ENCODE measurements around the gene PSAP. TPM values are rescaled to one million over a fixed set of nuclear protein-coding genes. Genes with fewer than 3 reads are reported as not detected.
A peak's percentile ranks its signal among the peaks of the same experiment; 100 is the strongest.

The PSAP gene
- total RNA-seq, 1 experiment from 2014 or later: 429 TPM

- no peaks in the 10 kb centered on the region for H3K4me1 ChIP-seq (ENCODE audit: insufficient read depth, low read length, poor library complexity, severe bottlenecking)
- H3K27me3 ChIP-seq (replicated peaks; ENCODE audit: insufficient read depth, low read depth, low read length, poor library complexity): no peaks in the 10 kb centered on the region
- no peak for DNase-seq (ENCODE audit: low spot score)
- BruUV-seq (replicated peaks): no TSS peak
- H3K4me3 ChIP-seq (ENCODE audit: low read depth, low read length, poor library complexity, severe bottlenecking): peak overlapping the region; percentile 40
- intact Hi-C loops (cut with micrococcal nuclease; ENCODE audit: unreplicated experiment): no loop called here
- TF ChIP-seq CTCF (conservative IDR thresholded peaks at IDR 0.05; ENCODE audit: low read depth, low read length) (no peak), EZH2 (IDR thresholded peaks at IDR 0.05; ENCODE audit: borderline replicate concordance, low read depth, low read length, poor library complexity, severe bottlenecking) (no peak)
- H3K36me3 ChIP-seq (ENCODE audit: insufficient read depth, low read length, poor library complexity, severe bottlenecking): no peaks in the 10 kb centered on the region
- CTCF ChIA-PET: interaction anchor here (0.7 to 1.1 kb wide), 2 partner anchors 278 to 454 kb away, joined by 3 to 4 read pairs; partner anchors contain the start of gene SLC29A3
- POLR2A ChIA-PET (ENCODE audit: low non-redundant PET): no interaction called here
- H3K9me3 ChIP-seq (ENCODE audit: low read depth, low read length, poor library complexity, severe bottlenecking): no peaks in the 10 kb centered on the region
- no peak overlapping the region for H3K27ac ChIP-seq (ENCODE audit: low read depth, low read length, poor library complexity, severe bottlenecking)
These were observed 78.2 kb downstream of the PSAP start for GRCh38 chr10:71772832-71773220.

GRCh38 chr10:71771821-71772617 is 79.0 kb downstream of the PSAP start:
- ChIA-PET CTCF (interaction anchor here (0.8 kb wide), 1 partner anchor 125 kb away, joined by 3 read pairs; no protein-coding TSS in a partner anchor), POLR2A (ENCODE audit: low non-redundant PET) (no interaction called here)
- no peaks in the 10 kb centered on the region for H3K27me3 ChIP-seq (replicated peaks; ENCODE audit: insufficient read depth, low read depth, low read length, poor library complexity)
- no peaks in the 10 kb centered on the region for H3K36me3 ChIP-seq (ENCODE audit: insufficient read depth, low read length, poor library complexity, severe bottlenecking)
- intact Hi-C loops (cut with micrococcal nuclease; ENCODE audit: unreplicated experiment): no loop called here
- H3K9me3 ChIP-seq (ENCODE audit: low read depth, low read length, poor library complexity, severe bottlenecking): no peaks in the 10 kb centered on the region
- H3K4me1 ChIP-seq (ENCODE audit: insufficient read depth, low read length, poor library complexity, severe bottlenecking): no peaks in the 10 kb centered on the region
- BruUV-seq (replicated peaks): no TSS peak
- no peak overlapping the region for H3K4me3 ChIP-seq (ENCODE audit: low read depth, low read length, poor library complexity, severe bottlenecking)
- no peak for TF ChIP-seq EZH2 (IDR thresholded peaks at IDR 0.05; ENCODE audit: borderline replicate concordance, low read depth, low read length, poor library complexity, severe bottlenecking)
- TF ChIP-seq CTCF (conservative IDR thresholded peaks at IDR 0.05; ENCODE audit: low read depth, low read length): no peak
- DNase-seq (ENCODE audit: low spot score): peak; percentile 41
- no peak overlapping the region for H3K27ac ChIP-seq (ENCODE audit: low read depth, low read length, poor library complexity, severe bottlenecking)

- TF ChIP-seq CTCF (conservative IDR thresholded peaks at IDR 0.05; ENCODE audit: low read depth, low read length): no peak
- no peak for TF ChIP-seq EZH2 (IDR thresholded peaks at IDR 0.05; ENCODE audit: borderline replicate concordance, low read depth, low read length, poor library complexity, severe bottlenecking)
- CTCF ChIA-PET: interaction anchor here (0.8 kb wide), 1 partner anchor 125 kb away, joined by 3 read pairs; no protein-coding TSS in a partner anchor
- Histone ChIP-seq H3K4me3 (ENCODE audit: low read depth, low read length, poor library complexity, severe bottlenecking) (no peak overlapping the region), H3K27me3 (replicated peaks; ENCODE audit: insufficient read depth, low read depth, low read length, poor library complexity) (no peaks in the 10 kb centered on the region), H3K36me3 (ENCODE audit: insufficient read depth, low read length, poor library complexity, severe bottlenecking) (no peaks in the 10 kb centered on the region), H3K9me3 (ENCODE audit: low read depth, low read length, poor library complexity, severe bottlenecking) (no peaks in the 10 kb centered on the region), H3K4me1 (ENCODE audit: insufficient read depth, low read length, poor library complexity, severe bottlenecking) (no peaks in the 10 kb centered on the region), H3K27ac (ENCODE audit: low read depth, low read length, poor library complexity, severe bottlenecking) (no peak overlapping the region)
- POLR2A ChIA-PET (ENCODE audit: low non-redundant PET): no interaction called here
- intact Hi-C loops (cut with micrococcal nuclease; ENCODE audit: unreplicated experiment): no loop called here
- no peak for DNase-seq (ENCODE audit: low spot score)
- BruUV-seq (replicated peaks): no TSS peak
These were observed 79.8 kb downstream of the PSAP start for GRCh38 chr10:71771204-71771603.
